Measurements from ENCODE around the gene RALY.

DNA sequence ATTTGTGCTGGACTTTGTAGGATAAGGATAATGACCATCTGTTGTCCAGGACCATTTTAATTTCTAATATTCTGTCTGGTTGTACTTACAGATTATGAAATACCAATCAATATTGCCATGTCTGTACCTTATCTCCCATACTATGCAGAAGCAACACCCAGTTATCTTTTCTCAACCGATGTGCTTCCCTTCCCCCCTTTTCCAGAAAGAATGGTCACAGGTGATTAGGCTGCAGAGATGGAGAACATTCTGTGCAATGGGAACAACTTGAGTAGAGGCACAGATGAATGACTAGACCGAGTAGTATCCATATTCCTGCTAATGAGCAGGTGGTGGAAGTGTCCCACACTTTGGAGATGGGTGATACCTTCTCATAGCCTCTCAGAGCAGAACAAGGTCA, 10.5 kb downstream of the RALY start:
- TF ChIP-seq, protein P1, sequence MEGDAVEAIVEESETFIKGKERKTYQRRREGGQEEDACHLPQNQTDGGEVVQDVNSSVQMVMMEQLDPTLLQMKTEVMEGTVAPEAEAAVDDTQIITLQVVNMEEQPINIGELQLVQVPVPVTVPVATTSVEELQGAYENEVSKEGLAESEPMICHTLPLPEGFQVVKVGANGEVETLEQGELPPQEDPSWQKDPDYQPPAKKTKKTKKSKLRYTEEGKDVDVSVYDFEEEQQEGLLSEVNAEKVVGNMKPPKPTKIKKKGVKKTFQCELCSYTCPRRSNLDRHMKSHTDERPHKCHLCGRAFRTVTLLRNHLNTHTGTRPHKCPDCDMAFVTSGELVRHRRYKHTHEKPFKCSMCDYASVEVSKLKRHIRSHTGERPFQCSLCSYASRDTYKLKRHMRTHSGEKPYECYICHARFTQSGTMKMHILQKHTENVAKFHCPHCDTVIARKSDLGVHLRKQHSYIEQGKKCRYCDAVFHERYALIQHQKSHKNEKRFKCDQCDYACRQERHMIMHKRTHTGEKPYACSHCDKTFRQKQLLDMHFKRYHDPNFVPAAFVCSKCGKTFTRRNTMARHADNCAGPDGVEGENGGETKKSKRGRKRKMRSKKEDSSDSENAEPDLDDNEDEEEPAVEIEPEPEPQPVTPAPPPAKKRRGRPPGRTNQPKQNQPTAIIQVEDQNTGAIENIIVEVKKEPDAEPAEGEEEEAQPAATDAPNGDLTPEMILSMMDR (conservative IDR thresholded peaks at IDR 0.05): no peak
- TF ChIP-seq EZH2 (IDR thresholded peaks at IDR 0.05; ENCODE audit: low read depth): no peak
